ENCODE measurements around the gene NALCN.

DNA sequence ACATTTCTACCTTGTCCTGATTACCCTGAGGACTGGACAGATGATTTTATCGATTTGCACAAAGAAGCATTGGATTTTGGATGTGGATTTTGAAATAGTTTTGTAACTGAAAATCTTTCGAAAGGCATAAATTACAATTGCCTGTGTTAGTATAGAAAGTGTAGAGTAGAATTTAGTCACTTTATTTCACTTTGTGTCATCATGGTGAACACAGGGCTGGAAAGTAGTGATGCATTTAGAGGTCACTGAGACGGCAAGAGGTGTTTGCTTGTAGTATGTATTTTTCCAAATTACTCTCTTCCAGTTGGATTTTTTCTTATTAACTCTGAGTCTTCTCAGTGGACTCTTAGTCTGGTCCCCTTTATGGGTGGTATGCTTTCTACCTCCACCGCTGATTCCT is 326.0 kb downstream of the NALCN start:
- TF ChIP-seq, protein P1, sequence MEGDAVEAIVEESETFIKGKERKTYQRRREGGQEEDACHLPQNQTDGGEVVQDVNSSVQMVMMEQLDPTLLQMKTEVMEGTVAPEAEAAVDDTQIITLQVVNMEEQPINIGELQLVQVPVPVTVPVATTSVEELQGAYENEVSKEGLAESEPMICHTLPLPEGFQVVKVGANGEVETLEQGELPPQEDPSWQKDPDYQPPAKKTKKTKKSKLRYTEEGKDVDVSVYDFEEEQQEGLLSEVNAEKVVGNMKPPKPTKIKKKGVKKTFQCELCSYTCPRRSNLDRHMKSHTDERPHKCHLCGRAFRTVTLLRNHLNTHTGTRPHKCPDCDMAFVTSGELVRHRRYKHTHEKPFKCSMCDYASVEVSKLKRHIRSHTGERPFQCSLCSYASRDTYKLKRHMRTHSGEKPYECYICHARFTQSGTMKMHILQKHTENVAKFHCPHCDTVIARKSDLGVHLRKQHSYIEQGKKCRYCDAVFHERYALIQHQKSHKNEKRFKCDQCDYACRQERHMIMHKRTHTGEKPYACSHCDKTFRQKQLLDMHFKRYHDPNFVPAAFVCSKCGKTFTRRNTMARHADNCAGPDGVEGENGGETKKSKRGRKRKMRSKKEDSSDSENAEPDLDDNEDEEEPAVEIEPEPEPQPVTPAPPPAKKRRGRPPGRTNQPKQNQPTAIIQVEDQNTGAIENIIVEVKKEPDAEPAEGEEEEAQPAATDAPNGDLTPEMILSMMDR (IDR thresholded peaks at IDR 0.05), result no peak
- no peak for TF ChIP-seq POLR2A (IDR thresholded peaks at IDR 0.05)

All from adrenal gland (tissue), 5 donors.